Measurements from ENCODE around the gene PCDHA3. TPM values are rescaled to one million over a fixed set of nuclear protein-coding genes. Genes with fewer than 3 reads are reported as not detected.

PCDHA3 gene
- total and polyA plus RNA-seq, 2 of the 8 experiments (the other 6 are each of a cell fraction or from before 2014, with no cell fraction given), result 0.48 to 0.67 TPM

GRCh38 chr5:140791089-140791488, 9.8 kb upstream of the PCDHA3 start:
- Histone ChIP-seq H3K36me3 (ENCODE audit: control insufficient read depth in 2 of 4, insufficient read depth in 4 of 4, low read length in 3 of 4) (peaks cover 0 to 3% (median 0%) of the 10 kb centered on the region in 4 experiments; a peak in 1 of 8 replicates), H4K8ac (ENCODE audit: extremely low read depth, insufficient read depth, low read length) (no peak overlapping the region), H3K4me2 (ENCODE audit: insufficient read depth in 1 of 2, low read depth in 2 of 2, low read length in 2 of 2) (no peak overlapping the region), H3K79me2 (ENCODE audit: control insufficient read depth in 1 of 2, insufficient read depth in 2 of 2, low read length in 2 of 2) (no peaks in the 10 kb centered on the region), H3K27me3 (replicated peaks in 1 of 4; ENCODE audit: control insufficient read depth in 3 of 4, extremely low read depth in 1 of 4, insufficient read depth in 3 of 4, low read length in 3 of 4) (no peaks in the 10 kb centered on the region), H3K4ac (replicated peaks; ENCODE audit: insufficient read length, low read depth, low read length) (no peak overlapping the region), H3K23me2 (ENCODE audit: low read depth, low read length) (no peaks in the 10 kb centered on the region), H2AK5ac (ENCODE audit: low read depth, low read length) (no peak overlapping the region), H2BK120ac (replicated peaks; ENCODE audit: low read depth, low read length) (no peak overlapping the region), H3K14ac (ENCODE audit: insufficient read length) (no peak overlapping the region), H2BK12ac (ENCODE audit: low read depth, low read length) (no peak overlapping the region), H2BK5ac (ENCODE audit: low read depth, low read length) (no peak overlapping the region), H3K56ac (replicated peaks; ENCODE audit: insufficient read length, low read depth, low read length) (no peak overlapping the region), H3K9ac (replicated peaks in 1 of 4; ENCODE audit: extremely low read depth in 1 of 4, low read depth in 3 of 4, low read length in 3 of 4) (no peak overlapping the region), H3K79me1 (ENCODE audit: low read depth, low read length) (no peaks in the 10 kb centered on the region), H4K91ac (replicated peaks; ENCODE audit: insufficient read length, low read length) (no peak overlapping the region), H3K18ac (ENCODE audit: extremely low read depth, low read length) (no peak overlapping the region), H2BK15ac (ENCODE audit: low read length) (no peak overlapping the region), H4K20me1 (replicated peaks in 1 of 2; ENCODE audit: control insufficient read depth in 1 of 2, insufficient read depth in 2 of 2, low read length in 2 of 2) (no peaks in the 10 kb centered on the region), H4K5ac (ENCODE audit: insufficient read length, low read depth, low read length) (no peak overlapping the region), H3K23ac (ENCODE audit: insufficient read length) (no peak overlapping the region), H2AFZ (ENCODE audit: low read length) (no peak overlapping the region), H3K9me3 (ENCODE audit: insufficient read depth in 2 of 2, low read depth in 1 of 2, low read length in 1 of 2) (peaks cover 14 to 35% of the 10 kb centered on the region in 2 experiments), H3K4me3 (ENCODE audit: extremely low read depth in 1 of 4, insufficient read depth in 2 of 4, low read depth in 3 of 4, low read length in 4 of 4) (no peak overlapping the region), H2BK20ac (ENCODE audit: low read length) (no peak overlapping the region), H3K27ac (ENCODE audit: low read depth, low read length) (no peak overlapping the region), H3K4me1 (replicated peaks in 1 of 4; ENCODE audit: control insufficient read depth in 3 of 4, insufficient read depth in 4 of 4, low read length in 3 of 4) (no peaks in the 10 kb centered on the region)
- no peak for FAIRE-seq
- no peak for DNase-seq (ENCODE audit: low read depth in 1 of 2, low spot score in 2 of 2)
- WGBS, 2 experiments (ENCODE audit: extremely low coverage in 1 of 2, insufficient coverage in 1 of 2, insufficient read length in 1 of 2, insufficient replicate concordance in 2 of 2, low coverage in 1 of 2, low lambda C conversion rate in 2 of 2, missing lambda C conversion rate in 1 of 2), result 91% methylated on average over 2 of the region's 2 CpGs; no CpG with 5 or more reads in 1 of the 2 experiments
- ChIA-PET CTCF (ENCODE audit: partially characterized antibody) (interaction anchor here (1.1 to 2.7 kb wide), 2 partner anchors 15 to 51 kb away, joined by 4 to 12 read pairs; partner anchors contain the start of gene PCDHA8), POLR2A (ENCODE audit: partially characterized antibody) (no interaction called here)
- TF ChIP-seq GABPA (IDR thresholded peaks at IDR 0.05; ENCODE audit: borderline replicate concordance, insufficient read depth, low read length) (no peak), SP4 (IDR thresholded peaks at IDR 0.05; ENCODE audit: low read length) (no peak)
